ENCODE measurements around the gene AQP12B. TPM values are rescaled to one million over a fixed set of nuclear protein-coding genes. Genes with fewer than 3 reads are reported as not detected.
"Not testable (repeated sequence)": the region's sequence is repeated elsewhere in the genome, so short reads cannot be mapped to it uniquely, and the experiment has no call there.

The AQP12B gene
- total RNA-seq, 3 donors from 2014 or later (not counting 1 experiment from before 2014, with no cell fraction given): not detected

GRCh38 chr2:240692583-240693561 lies 10.2 kb upstream of the AQP12B start:
- H3K9me3 ChIP-seq (ENCODE audit: control insufficient read depth, insufficient read depth, low read length); H3K27me3 Mint-ChIP-seq (ENCODE audit: low read depth in 2 of 2); DNase-seq; H3K27ac ChIP-seq (ENCODE audit: low read length); H3K4me1 ChIP-seq (ENCODE audit: control insufficient read depth, insufficient read depth, low read length); H3K27ac Mint-ChIP-seq; intact Hi-C loops (cut with micrococcal nuclease); H3K27me3 ChIP-seq (ENCODE audit: control insufficient read depth, insufficient read depth, low read length); H3K36me3 ChIP-seq (ENCODE audit: control insufficient read depth, insufficient read depth, low read length); H3K4me3 ChIP-seq (ENCODE audit: low read length); H3K4me3 Mint-ChIP-seq; H3K4me1 Mint-ChIP-seq; H3K9me3 Mint-ChIP-seq; ATAC-seq; H3K36me3 Mint-ChIP-seq: not testable (repeated sequence)
- 81% methylated on average over 5 of the region's 34 CpGs for WGBS (ENCODE audit: insufficient coverage)

GRCh38 chr2:240691631-240692420 lies 9.1 kb upstream of the AQP12B start, which contains the start of gene AQP12A:
Gene AQP12A (plus strand): TSS chr2:240691866. CDS start chr2:240691914, 48 bp downstream.
- ATAC-seq; DNase-seq; H3K9me3 ChIP-seq (ENCODE audit: control insufficient read depth, insufficient read depth, low read length); H3K4me3 Mint-ChIP-seq; H3K27ac ChIP-seq (ENCODE audit: low read length); H3K36me3 ChIP-seq (ENCODE audit: control insufficient read depth, insufficient read depth, low read length); H3K4me1 ChIP-seq (ENCODE audit: control insufficient read depth, insufficient read depth, low read length); H3K27ac Mint-ChIP-seq; H3K27me3 ChIP-seq (ENCODE audit: control insufficient read depth, insufficient read depth, low read length); intact Hi-C loops (cut with micrococcal nuclease); H3K36me3 Mint-ChIP-seq; H3K9me3 Mint-ChIP-seq; H3K4me3 ChIP-seq (ENCODE audit: low read length); H3K4me1 Mint-ChIP-seq; H3K27me3 Mint-ChIP-seq (ENCODE audit: low read depth in 2 of 2): not testable (repeated sequence)
- WGBS (ENCODE audit: insufficient coverage): 95% methylated on average over 28 of the region's 37 CpGs

- peaks cover 9 to 14% of the 10 kb centered on the region in 2 donors for H3K4me1 Mint-ChIP-seq
- H3K9me3 Mint-ChIP-seq; H3K36me3 Mint-ChIP-seq; H3K36me3 ChIP-seq (ENCODE audit: control insufficient read depth, insufficient read depth, low read length); H3K4me3 ChIP-seq (ENCODE audit: low read length); H3K9me3 ChIP-seq (ENCODE audit: control insufficient read depth, insufficient read depth, low read length); ATAC-seq; H3K27ac Mint-ChIP-seq; H3K27me3 Mint-ChIP-seq (ENCODE audit: low read depth in 2 of 2); H3K27ac ChIP-seq (ENCODE audit: low read length); intact Hi-C loops (cut with micrococcal nuclease); H3K27me3 ChIP-seq (ENCODE audit: control insufficient read depth, insufficient read depth, low read length); H3K4me3 Mint-ChIP-seq; DNase-seq: not testable (repeated sequence)
- H3K4me1 ChIP-seq (ENCODE audit: control insufficient read depth, insufficient read depth, low read length): peaks cover 14% of the 10 kb centered on the region
- 56% methylated on average over 1 of the region's 2 CpGs for WGBS (ENCODE audit: insufficient coverage)
Measured at GRCh38 chr2:240691075-240691427, 8.4 kb upstream of the AQP12B start.

GRCh38 chr2:240690421-240691074 lies 7.9 kb upstream of the AQP12B start:
- H3K27me3 Mint-ChIP-seq (ENCODE audit: low read depth in 2 of 2); H3K9me3 Mint-ChIP-seq; H3K27ac Mint-ChIP-seq; H3K4me3 Mint-ChIP-seq; H3K36me3 ChIP-seq (ENCODE audit: control insufficient read depth, insufficient read depth, low read length); H3K36me3 Mint-ChIP-seq; DNase-seq; H3K4me3 ChIP-seq (ENCODE audit: low read length); intact Hi-C loops (cut with micrococcal nuclease); H3K9me3 ChIP-seq (ENCODE audit: control insufficient read depth, insufficient read depth, low read length); H3K27ac ChIP-seq (ENCODE audit: low read length); H3K27me3 ChIP-seq (ENCODE audit: control insufficient read depth, insufficient read depth, low read length): not testable (repeated sequence)
- peak in 1 of 3 donors; percentile 20 for ATAC-seq
- WGBS (ENCODE audit: insufficient coverage): 81% methylated on average over 3 of the region's 18 CpGs
- peaks cover 11 to 17% of the 10 kb centered on the region in 2 donors for H3K4me1 Mint-ChIP-seq
- peaks cover 19% of the 10 kb centered on the region for H3K4me1 ChIP-seq (ENCODE audit: control insufficient read depth, insufficient read depth, low read length)

DNA sequence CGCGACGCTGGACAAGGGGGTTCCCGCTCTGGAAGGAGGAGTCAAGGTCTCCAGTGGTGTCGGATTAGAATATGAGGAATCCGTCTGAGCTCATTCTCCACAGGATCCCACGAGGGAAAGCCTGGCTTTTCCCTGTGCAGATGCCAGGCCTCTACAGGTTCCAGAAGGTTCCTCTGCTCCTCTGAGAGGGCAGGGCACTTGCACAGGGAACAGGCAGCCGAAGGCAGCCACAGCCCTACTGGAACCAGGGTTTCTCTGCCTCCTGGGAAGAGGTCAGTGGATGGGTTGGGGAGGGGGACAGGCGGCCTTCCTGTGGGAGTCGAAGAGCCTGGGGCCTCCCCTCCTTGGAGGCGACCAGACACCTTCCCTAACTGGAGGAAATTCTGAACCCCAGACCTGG lies 7.3 kb upstream of the AQP12B start:
- no peaks in the 10 kb centered on the region for H3K9me3 Mint-ChIP-seq
- DNase-seq (no peak), ATAC-seq (no peak)
- no peak overlapping the region for H3K4me3 Mint-ChIP-seq
- peaks cover 11 to 17% of the 10 kb centered on the region in 2 donors for H3K4me1 Mint-ChIP-seq
- no peak overlapping the region for H3K27ac ChIP-seq (ENCODE audit: low read length)
- H3K36me3 ChIP-seq (ENCODE audit: control insufficient read depth, insufficient read depth, low read length): no peaks in the 10 kb centered on the region
- H3K36me3 Mint-ChIP-seq: no peaks in the 10 kb centered on the region
- no peak for TF ChIP-seq CTCF (IDR thresholded peaks at IDR 0.05)
- no peaks in the 10 kb centered on the region for H3K27me3 ChIP-seq (ENCODE audit: control insufficient read depth, insufficient read depth, low read length)
- no peak overlapping the region for H3K27ac Mint-ChIP-seq
- intact Hi-C loops (cut with micrococcal nuclease): loop anchor here (5.0 kb wide), 1 partner anchor 68 kb away; no protein-coding TSS in a partner anchor
- H3K9me3 ChIP-seq (ENCODE audit: control insufficient read depth, insufficient read depth, low read length): no peaks in the 10 kb centered on the region
- WGBS (ENCODE audit: insufficient coverage): 92% methylated on average over 7 of the region's 11 CpGs
- peaks cover 20% of the 10 kb centered on the region for H3K4me1 ChIP-seq (ENCODE audit: control insufficient read depth, insufficient read depth, low read length)
- no peak overlapping the region for H3K4me3 ChIP-seq (ENCODE audit: low read length)
- no peaks in the 10 kb centered on the region for H3K27me3 Mint-ChIP-seq (ENCODE audit: low read depth in 2 of 2)

Measured in natural killer cell (primary cell).